HEK293 (cell line): ENCODE results near the gene CSMD2.

Experiments used
- CTCF ChIA-PET: fragments of 350-600 bp; formaldehyde crosslinking; extraction: SDS; loops from one replicate; lab custom pipeline; 2021; ENCODE audit warnings: antibody characterized with exemption; lab: Yijun Ruan, JAX
- POLR2A ChIA-PET: fragments of 300-600 bp; formaldehyde crosslinking; extraction: SDS; loops from one replicate; lab custom pipeline; 2020; ENCODE audit warnings: antibody characterized with exemption, inconsistent platforms; lab: Yijun Ruan, JAX
- H3K27ac ChIP-seq: fragments of 200-500 bp; sonication (Bioruptor generic); 2 replicates; pipeline ENCODE4 v1.5.1; 2014; ENCODE audit warnings: low read depth, low read length, control low read depth, inconsistent platforms; ENCODE audit errors: extremely low read depth
- H3K36me3 ChIP-seq, 2 experiments: fragments of 200-500 bp in 1 of 2; sonication (Bioruptor generic) in 1 of 2; 1 replicate in 1 of 2; 2 replicates in 1 of 2; pipeline ENCODE4 v1.5.1; 2014 to 2017; ENCODE audit warnings: inconsistent platforms in 2 of 2, low read length in 2 of 2; ENCODE audit not compliant: control insufficient read depth in 2 of 2, insufficient read depth in 1 of 2
- H3K4me1 ChIP-seq: fragments of 200-500 bp; sonication (Bioruptor generic); 2 replicates; pipeline ENCODE4 v1.5.1; 2014; ENCODE audit warnings: mild to moderate bottlenecking, low read length, inconsistent platforms; ENCODE audit not compliant: control insufficient read depth, insufficient read depth
- H3K4me3 ChIP-seq: 2 replicates; pipeline ENCODE4 v1.5.1; 2011; ENCODE audit warnings: low read depth, mild to moderate bottlenecking, control low read depth, low read length, moderate library complexity
- H3K9me3 ChIP-seq: fragments of 200-500 bp; sonication (Bioruptor generic); 2 replicates; pipeline ENCODE4 v1.5.1; 2014; ENCODE audit warnings: low read depth, low read length, inconsistent platforms; ENCODE audit not compliant: control insufficient read depth, insufficient read depth
- HOXC10 ChIP-seq: sonication (generic); formaldehyde crosslinking; IDR thresholded peaks from 2 replicates; pipeline ENCODE4 v1.8.1; 2023; ENCODE audit warnings: mild to moderate bottlenecking, missing genetic modification reagents
- KLF1 ChIP-seq: fragments of 450-650 bp; formaldehyde crosslinking; IDR thresholded peaks from 2 replicates; pipeline ENCODE4 v1.5.1; 2016; ENCODE audit warnings: missing biosample characterization, missing genetic modification characterization
- KLF16 ChIP-seq: fragments of 450-650 bp; formaldehyde crosslinking; IDR thresholded peaks from 2 replicates; pipeline ENCODE4 v1.5.1; 2017; ENCODE audit warnings: missing biosample characterization, missing genetic modification characterization
- KLF7 ChIP-seq: fragments of 450-650 bp; formaldehyde crosslinking; IDR thresholded peaks from 2 replicates; pipeline ENCODE4 v1.5.1; 2016; ENCODE audit warnings: missing biosample characterization, missing genetic modification characterization, borderline replicate concordance
- OSR2 ChIP-seq: fragments of 450-650 bp; formaldehyde crosslinking; IDR thresholded peaks from 2 replicates; pipeline ENCODE4 v1.5.1; 2016; ENCODE audit warnings: missing biosample characterization, missing genetic modification characterization
- REST ChIP-seq: fragments of 450-650 bp; formaldehyde crosslinking; IDR thresholded peaks from 2 replicates; pipeline ENCODE4 v1.5.1; 2016; ENCODE audit warnings: missing biosample characterization, missing genetic modification characterization
- SALL2 ChIP-seq: fragments of 450-650 bp; formaldehyde crosslinking; IDR thresholded peaks from 2 replicates; pipeline ENCODE4 v1.5.0; 2017; ENCODE audit warnings: missing biosample characterization, mild to moderate bottlenecking, missing genetic modification characterization, borderline replicate concordance
- SCRT1 ChIP-seq: fragments of 450-650 bp; formaldehyde crosslinking; IDR thresholded peaks from 2 replicates; pipeline ENCODE4 v1.5.1; 2016; ENCODE audit warnings: missing biosample characterization, missing genetic modification characterization, borderline replicate concordance
- SETDB1 ChIP-seq: IDR thresholded peaks from one replicate; pipeline ENCODE4 v1.6.1; 2017; ENCODE audit warnings: mild to moderate bottlenecking, low read length, moderate library complexity, mixed read lengths; ENCODE audit not compliant: insufficient read length
- SP3 ChIP-seq: fragments of 450-650 bp; formaldehyde crosslinking; IDR thresholded peaks from 2 replicates; pipeline ENCODE4 v1.5.1; 2016; ENCODE audit warnings: missing biosample characterization, missing genetic modification characterization
- TCF7L2 ChIP-seq: IDR thresholded peaks from 2 replicates; pipeline ENCODE4 v1.6.1; 2011; ENCODE audit warnings: low read depth, mild to moderate bottlenecking, inconsistent platforms, low read length, moderate library complexity, borderline replicate concordance
- TRIM28 ChIP-seq: IDR thresholded peaks from 2 replicates; pipeline ENCODE4 v1.6.1; 2011; ENCODE audit warnings: low read length, control low read depth, borderline replicate concordance
- ZNF155 ChIP-seq: fragments of 450-650 bp; formaldehyde crosslinking; IDR thresholded peaks from 2 replicates; pipeline ENCODE4 v1.5.1; 2016; ENCODE audit warnings: missing biosample characterization, missing genetic modification characterization
- ZNF184 ChIP-seq: fragments of 450-650 bp; IDR thresholded peaks from 2 replicates; pipeline ENCODE4 v1.5.1; 2018; ENCODE audit warnings: missing biosample characterization, mild to moderate bottlenecking, missing genetic modification characterization
- ZNF239 ChIP-seq: fragments of 450-650 bp; formaldehyde crosslinking; IDR thresholded peaks from 2 replicates; pipeline ENCODE4 v1.5.1; 2016; ENCODE audit warnings: missing biosample characterization, missing genetic modification characterization
- ZNF341 ChIP-seq: fragments of 450-650 bp; formaldehyde crosslinking; IDR thresholded peaks from 2 replicates; pipeline ENCODE4; 2016; ENCODE audit warnings: low read depth, missing biosample characterization, missing genetic modification characterization
- ZNF354C ChIP-seq: fragments of 450-650 bp; formaldehyde crosslinking; IDR thresholded peaks from 2 replicates; pipeline ENCODE4 v1.5.1; 2016; ENCODE audit warnings: missing biosample characterization, missing genetic modification characterization, low read depth, borderline replicate concordance
- ZNF473 ChIP-seq: fragments of 450-650 bp; formaldehyde crosslinking; IDR thresholded peaks from 2 replicates; pipeline ENCODE4 v1.5.1; 2017; ENCODE audit warnings: missing biosample characterization, missing genetic modification characterization
- ZNF560 ChIP-seq: fragments of 450-650 bp; formaldehyde crosslinking; IDR thresholded peaks from 2 replicates; pipeline ENCODE4 v1.5.1; 2017; ENCODE audit warnings: missing biosample characterization, missing genetic modification characterization, borderline replicate concordance
- ZNF600 ChIP-seq: fragments of 450-650 bp; formaldehyde crosslinking; IDR thresholded peaks from 2 replicates; pipeline ENCODE4 v1.5.1; 2016; ENCODE audit warnings: missing biosample characterization, missing genetic modification characterization
- ZNF660 ChIP-seq: fragments of 450-650 bp; IDR thresholded peaks from 2 replicates; pipeline ENCODE4 v1.5.1; 2018; ENCODE audit warnings: missing biosample characterization, mild to moderate bottlenecking, missing genetic modification characterization
- ZNF670 ChIP-seq: fragments of 450-650 bp; formaldehyde crosslinking; IDR thresholded peaks from 2 replicates; pipeline ENCODE4 v1.5.1; 2016; ENCODE audit warnings: missing biosample characterization, missing genetic modification characterization, low read depth
- ZNF837 ChIP-seq: fragments of 450-650 bp; formaldehyde crosslinking; IDR thresholded peaks from 2 replicates; pipeline ENCODE4 v1.5.1; 2016; ENCODE audit warnings: missing biosample characterization, missing genetic modification characterization
- TF ChIP-seq, protein P1 (sequence below): fragments of 450-650 bp; formaldehyde crosslinking; optimal IDR thresholded peaks from 2 replicates; pipeline ENCODE3; 2016; ENCODE audit warnings: missing biosample characterization, mild to moderate bottlenecking, missing genetic modification characterization

Gene CSMD2

DNA sequence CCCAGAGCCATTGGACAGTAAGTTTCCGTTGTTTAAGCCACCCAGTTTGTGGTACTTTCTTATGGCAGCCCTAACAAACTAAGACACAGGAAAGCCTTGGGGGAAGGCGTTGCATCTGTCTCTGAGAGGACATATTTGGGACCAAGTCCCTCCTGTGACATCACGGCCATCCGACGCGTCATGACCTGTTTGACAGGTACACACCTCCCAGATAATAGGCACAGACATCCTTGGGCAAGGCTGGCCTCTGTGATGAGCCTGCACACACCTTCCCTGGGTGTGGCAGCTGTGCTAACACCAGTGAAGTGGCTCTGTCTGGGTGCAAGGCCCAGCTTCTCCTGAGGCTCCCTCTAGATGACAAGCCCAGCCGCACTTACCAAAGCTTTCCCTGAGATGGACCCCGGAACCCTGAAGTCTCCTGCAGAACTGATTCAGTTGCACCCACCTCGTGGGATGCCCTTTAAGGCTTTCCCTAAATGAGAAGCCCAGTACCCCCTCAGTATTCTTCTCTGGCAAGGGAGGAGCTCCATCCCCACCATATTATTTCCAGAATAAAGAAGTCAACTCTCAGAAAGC lies 556.1 kb downstream of the CSMD2 start:
- H3K27ac ChIP-seq = no peak overlapping the region
- ChIA-PET CTCF (interaction anchor here (1.1 to 4.5 kb wide), 3 partner anchors 25 to 313 kb away, joined by 3 to 24 read pairs (median 7); no protein-coding TSS in a partner anchor), POLR2A (no interaction called here)
- H3K4me3 ChIP-seq = no peak overlapping the region
- no peaks in the 10 kb centered on the region for H3K4me1 ChIP-seq
- no peaks in the 10 kb centered on the region for H3K9me3 ChIP-seq
- H3K36me3 ChIP-seq = no peaks in the 10 kb centered on the region
- TF ChIP-seq SCRT1 (tag by site-specific recombination) = no peak
- TF ChIP-seq, protein P1, sequence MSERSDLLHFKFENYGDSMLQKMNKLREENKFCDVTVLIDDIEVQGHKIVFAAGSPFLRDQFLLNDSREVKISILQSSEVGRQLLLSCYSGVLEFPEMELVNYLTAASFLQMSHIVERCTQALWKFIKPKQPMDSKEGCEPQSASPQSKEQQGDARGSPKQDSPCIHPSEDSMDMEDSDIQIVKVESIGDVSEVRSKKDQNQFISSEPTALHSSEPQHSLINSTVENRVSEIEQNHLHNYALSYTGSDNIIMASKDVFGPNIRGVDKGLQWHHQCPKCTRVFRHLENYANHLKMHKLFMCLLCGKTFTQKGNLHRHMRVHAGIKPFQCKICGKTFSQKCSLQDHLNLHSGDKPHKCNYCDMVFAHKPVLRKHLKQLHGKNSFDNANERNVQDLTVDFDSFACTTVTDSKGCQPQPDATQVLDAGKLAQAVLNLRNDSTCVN (tag by site-specific recombination) = no peak
- TF ChIP-seq SETDB1 = no peak
- TF ChIP-seq ZNF600 (tag by site-specific recombination) = no peak
- no peak for TF ChIP-seq ZNF341 (tag by site-specific recombination)
- TF ChIP-seq ZNF239 (tag by site-specific recombination) = no peak
- no peak for TF ChIP-seq ZNF660 (tag by site-specific recombination)
- no peak for TF ChIP-seq REST (tag by site-specific recombination)

DNA sequence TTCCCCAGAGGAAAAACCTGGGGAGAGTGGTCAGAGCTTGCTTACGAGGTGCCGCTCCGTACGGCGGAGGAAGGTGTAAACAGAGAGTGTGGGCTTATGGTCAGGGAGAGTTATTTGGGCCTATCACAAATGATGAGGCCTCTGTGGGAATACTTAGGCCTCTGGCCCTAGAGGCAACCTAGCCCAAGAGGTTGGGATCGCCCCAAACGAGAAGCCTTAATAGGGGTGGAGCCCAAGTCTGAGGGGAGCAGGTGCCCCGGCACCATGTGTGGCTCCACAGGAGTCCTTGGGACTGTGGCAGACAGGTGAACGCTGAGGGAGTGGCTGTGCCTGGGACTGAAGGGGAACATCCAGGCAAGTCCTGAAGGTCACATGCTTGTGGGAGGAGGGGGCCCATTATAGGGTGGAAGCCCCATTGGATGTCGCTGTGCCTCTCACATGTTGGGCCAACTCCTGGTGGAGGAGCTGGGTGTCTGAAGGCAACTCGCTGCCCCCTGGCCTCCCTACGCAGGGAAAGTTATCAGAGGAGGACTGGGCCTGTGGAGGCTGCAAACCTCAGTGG lies 557.5 kb downstream of the CSMD2 start:
- TF ChIP-seq ZNF473 (tag by site-specific recombination) (no peak), KLF16 (no peak), TCF7L2 (no peak)
- Histone ChIP-seq H3K27ac (no peak overlapping the region), H3K36me3 (no peaks in the 10 kb centered on the region), H3K4me1 (no peaks in the 10 kb centered on the region), H3K9me3 (no peaks in the 10 kb centered on the region), H3K4me3 (no peak overlapping the region)
- ChIA-PET POLR2A (no interaction called here), CTCF (interaction anchor here (0.6 to 0.7 kb wide), 3 partner anchors 25 to 512 kb away, joined by 3 to 5 read pairs (median 4); no protein-coding TSS in a partner anchor)

DNA sequence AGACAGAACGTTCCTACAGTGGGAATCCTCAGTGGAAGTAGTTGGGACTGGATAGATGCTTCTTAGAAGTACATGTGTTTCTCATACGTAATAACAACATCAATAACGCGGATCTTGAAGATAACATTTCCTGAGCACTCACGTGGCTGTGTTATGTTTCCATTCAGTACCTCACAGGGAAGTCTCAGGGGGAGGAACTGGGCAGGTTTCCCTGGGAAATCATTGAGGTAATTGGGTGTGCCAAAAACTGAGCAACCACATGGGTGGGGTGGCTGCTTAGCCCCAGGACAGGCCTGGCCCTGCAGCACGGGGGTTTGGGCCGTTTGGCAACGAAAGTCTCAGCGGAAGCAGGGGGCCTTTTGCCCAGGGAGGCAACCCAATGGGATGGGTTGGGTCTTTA lies 558.8 kb downstream of the CSMD2 start:
- no peak overlapping the region for H3K4me3 ChIP-seq
- no peaks in the 10 kb centered on the region for H3K9me3 ChIP-seq
- H3K27ac ChIP-seq = no peak overlapping the region
- H3K36me3 ChIP-seq = no peaks in the 10 kb centered on the region
- H3K4me1 ChIP-seq = no peaks in the 10 kb centered on the region
- ChIA-PET POLR2A (no interaction called here), CTCF (no interaction called here)
- no peak for TF ChIP-seq ZNF837 (tag by site-specific recombination)
- 0 out of 2 replicates have a peak, but pooled peaks have one; percentile 17 for TF ChIP-seq KLF1 (tag by site-specific recombination)
- TF ChIP-seq, all 188 proteins: peak for 1

DNA sequence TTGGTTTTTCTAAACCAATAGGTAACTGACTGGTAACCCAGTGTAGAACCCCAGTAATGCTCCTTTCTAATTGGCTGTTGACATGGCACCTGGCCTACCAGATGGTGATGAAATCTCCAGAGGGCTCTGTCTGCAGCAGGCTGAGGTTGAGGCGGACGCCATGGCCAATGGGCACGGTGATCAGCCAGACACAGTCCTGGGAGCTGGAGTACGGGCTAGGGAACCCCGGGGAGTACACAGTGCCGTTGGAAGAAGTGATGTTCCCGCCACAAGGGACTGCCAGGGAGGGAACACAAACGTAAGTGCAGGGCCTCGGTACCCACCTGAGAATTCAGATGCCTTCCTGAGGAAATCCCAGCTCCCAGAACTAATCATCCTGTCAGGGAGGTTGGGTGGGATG lies 562.8 kb downstream of the CSMD2 start:
- ChIA-PET POLR2A (no interaction called here), CTCF (interaction anchor here (0.7 kb wide), 1 partner anchor 299 kb away, joined by 4 read pairs; no protein-coding TSS in a partner anchor)
- no peak overlapping the region for H3K4me3 ChIP-seq
- no peaks in the 10 kb centered on the region for H3K36me3 ChIP-seq
- H3K4me1 ChIP-seq = no peaks in the 10 kb centered on the region
- H3K9me3 ChIP-seq = no peaks in the 10 kb centered on the region
- H3K27ac ChIP-seq = no peak overlapping the region
- TF ChIP-seq ZNF560 (no peak), OSR2 (tag by site-specific recombination) (no peak), KLF7 (tag by site-specific recombination) (no peak), HOXC10 (CRISPR knock-in tag) (no peak), ZNF341 (tag by site-specific recombination) (no peak), ZNF184 (tag by site-specific recombination) (no peak), KLF1 (tag by site-specific recombination) (no peak), ZNF670 (tag by site-specific recombination) (no peak), SALL2 (tag by site-specific recombination) (no peak), KLF16 (no peak), ZNF354C (tag by site-specific recombination) (no peak), SP3 (tag by site-specific recombination) (no peak), ZNF600 (tag by site-specific recombination) (no peak), TRIM28 (no peak), ZNF155 (tag by site-specific recombination) (no peak)
